Right lobe of liver (tissue), 6 donors: ENCODE results near the gene PLXNA3. TPM values are rescaled to one million over a fixed set of nuclear protein-coding genes. Genes with fewer than 3 reads are reported as not detected.

Experiments
- ATAC-seq, 4 donors: fragments of 200-7000 bp; cut with Tn5 transposase; one replicate each; pipeline ENCODE4 v1.9.1; 2020; ENCODE audit warnings: mild to moderate bottlenecking in 4 of 4, moderate library complexity in 4 of 4
- DNase-seq, 3 donors: peaks; one replicate each; pipeline ENCODE4 v3.0.0-alpha.2; 2020
- H3K27ac ChIP-seq, 3 donors: fragments of 200-600 bp; one replicate each; pipeline ENCODE4 v1.8.0; 2022
- H3K27me3 ChIP-seq, 2 donors: fragments of 200-600 bp; one replicate each; pipeline ENCODE4 v1.8.0; 2022
- H3K36me3 ChIP-seq, 4 donors: fragments of 200-600 bp; sonication (generic) in 1 of 4; one replicate each; pipeline versions ENCODE4 v1.5.1 to v1.8.0; 2017 to 2022; ENCODE audit warnings: control low read depth in 1 of 4
- H3K4me1 ChIP-seq, 4 donors: fragments of 200-600 bp; sonication (generic) in 1 of 4; one replicate each; pipeline versions ENCODE4 v1.5.1 to v1.8.0; 2017 to 2022; ENCODE audit warnings: control low read depth in 1 of 4
- H3K4me3 ChIP-seq, 3 donors: fragments of 200-600 bp; one replicate each; pipeline ENCODE4 v1.8.0; 2022
- H3K9me3 ChIP-seq, 4 donors: fragments of 200-600 bp; sonication (generic) in 1 of 4; one replicate each; pipeline versions ENCODE4 v1.5.1 to v1.8.0; 2017 to 2022; ENCODE audit warnings: control low read depth in 1 of 4
- CTCF ChIP-seq, 4 donors: fragments of 200-600 bp in 3 of 4; fragments of 450-650 bp in 1 of 4; IDR thresholded peaks; one replicate each; pipeline versions ENCODE4 v1.5.1 to v1.8.0; 2016 to 2022; ENCODE audit warnings: antibody characterized with exemption in 4 of 4, mild to moderate bottlenecking in 2 of 4
- POLR2A ChIP-seq: fragments of 450-650 bp; IDR thresholded peaks from one replicate; pipeline ENCODE4 v1.6.1; 2017; ENCODE audit warnings: antibody characterized with exemption, mild to moderate bottlenecking
- WGBS: methylation state at CpG from one replicate; pipeline ENCODE4 v1.1.6; 2018; ENCODE audit warnings: low coverage, low lambda C conversion rate; ENCODE audit not compliant: insufficient coverage; ENCODE audit errors: missing lambda C conversion rate; 5-methylcytosine and 5-hydroxymethylcytosine counted together
- intact Hi-C, 2 donors: fragments of 100-400 bp; cut with DNase I; formaldehyde crosslinking; loops; one replicate each; pipeline versions ENCODE4 v1.11.2 to v1.14.1; 2022
- total RNA-seq, 6 experiments: library from RNA; depleted of rRNA in 2 of 6; stranded (reverse); fragments of >200 nt in 2 of 6; fragmentation: NEBNext Ultra II Directional in 3 of 6; extraction: Animal tissue kit (Norgen Biotek cat#: 25700) in 3 of 6; gene quantifications; one replicate each; pipeline versions ENCODE4 v1.1.0 to v1.2.4, GENCODE V29; 2016 to 2023
- donor health status: DM: no; HTN: yes; CAD: no.
- donor health status: DM: no; HTN: no; CAD: no.
- donor health status: DM: no; HTN: no; CAD: no.
- donor health status: DM: no; HTN: yes; CAD: no.
- donor health status: DM: no; HTN: yes; CAD: no.

PLXNA3 gene
- total RNA-seq, 6 experiments from 2014 or later, result 1.3 to 22.8 (median 2.6) TPM

GRCh38 chrX:154468217-154468616 is 10.1 kb downstream of the PLXNA3 start:
- no peak overlapping the region for H3K4me3 ChIP-seq
- H3K9me3 ChIP-seq, result no peaks in the 10 kb centered on the region
- WGBS, result 95% methylated on average over 7 of the region's 23 CpGs
- peak in 1 of 3 donors; percentile 13 for DNase-seq
- no peaks in the 10 kb centered on the region for H3K27me3 ChIP-seq
- H3K27ac ChIP-seq, result no peak overlapping the region
- intact Hi-C loops, result no loop called here
- no peaks in the 10 kb centered on the region for H3K36me3 ChIP-seq
- no peaks in the 10 kb centered on the region for H3K4me1 ChIP-seq
- no peak for TF ChIP-seq POLR2A
- TF ChIP-seq CTCF (IDR thresholded peaks at IDR 0.05), result no peak
- ATAC-seq, result no peak

GRCh38 chrX:154469114-154469513 is 11.0 kb downstream of the PLXNA3 start:
- H3K36me3 ChIP-seq, result no peaks in the 10 kb centered on the region
- no peak overlapping the region for H3K4me3 ChIP-seq
- DNase-seq (no peak), ATAC-seq (no peak)
- TF ChIP-seq CTCF (IDR thresholded peaks at IDR 0.05), result no peak
- no peak for TF ChIP-seq POLR2A
- 74% methylated on average over 3 of the region's 9 CpGs for WGBS
- H3K4me1 ChIP-seq, result no peaks in the 10 kb centered on the region
- H3K27me3 ChIP-seq, result no peaks in the 10 kb centered on the region
- intact Hi-C loops, result no loop called here
- no peak overlapping the region for H3K27ac ChIP-seq
- H3K9me3 ChIP-seq, result no peaks in the 10 kb centered on the region

- WGBS, result no CpG with 5 or more reads among the region's 18 CpGs
- TF ChIP-seq CTCF (IDR thresholded peaks at IDR 0.05) (no peak), POLR2A (no peak)
Measured at GRCh38 chrX:154469880-154470279, 11.8 kb downstream of the PLXNA3 start.

GRCh38 chrX:154470434-154470833 is 12.4 kb downstream of the PLXNA3 start:
- H3K4me3 ChIP-seq, result no peak overlapping the region
- no CpG with 5 or more reads among the region's 14 CpGs for whole genome bisulfite sequencing
- no peaks in the 10 kb centered on the region for H3K4me1 ChIP-seq
- TF ChIP-seq POLR2A (no peak), CTCF (IDR thresholded peaks at IDR 0.05) (no peak)
- no peaks in the 10 kb centered on the region for H3K27me3 ChIP-seq
- DNase-seq (peak in 1 of 3 donors; percentile 16), ATAC-seq (no peak)
- no peak overlapping the region for H3K27ac ChIP-seq
- no peaks in the 10 kb centered on the region for H3K9me3 ChIP-seq
- intact Hi-C loops, result no loop called here
- H3K36me3 ChIP-seq, result no peaks in the 10 kb centered on the region

More at GRCh38 chrX:154469880-154470279, 11.8 kb downstream of the PLXNA3 start:
- ATAC-seq (no peak), DNase-seq (peak in 1 of 3 donors; percentile 14)
- H3K36me3 ChIP-seq, result no peaks in the 10 kb centered on the region
- no peaks in the 10 kb centered on the region for H3K4me1 ChIP-seq
- H3K9me3 ChIP-seq, result no peaks in the 10 kb centered on the region
- intact Hi-C loops, result no loop called here
- H3K27ac ChIP-seq, result no peak overlapping the region
- no peaks in the 10 kb centered on the region for H3K27me3 ChIP-seq
- no peak overlapping the region for H3K4me3 ChIP-seq
